GM12872 (cell line): Measurements from ENCODE around the gene CCDC141.

ENCODE experiments used
- CTCF ChIP-seq: IDR thresholded peaks from 3 replicates; pipeline ENCODE4 v1.5.1; 2011; ENCODE audit warnings: low read depth, mild to moderate bottlenecking, low read length, moderate library complexity; ENCODE audit not compliant: insufficient read depth

Gene CCDC141

GRCh38 chr2:178990533-178991241 is 59.2 kb downstream of the CCDC141 start:
- no peak for TF ChIP-seq CTCF

GRCh38 chr2:178980815-178981214 is 69.1 kb downstream of the CCDC141 start:
- TF ChIP-seq CTCF = no peak

GRCh38 chr2:178978667-178979066 is 71.3 kb downstream of the CCDC141 start:
- no peak for TF ChIP-seq CTCF

- no peak for TF ChIP-seq CTCF
Observed at GRCh38 chr2:178976351-178976750, 73.6 kb downstream of the CCDC141 start.

- no peak for TF ChIP-seq CTCF
Observed at GRCh38 chr2:178962805-178963433, 87.0 kb downstream of the CCDC141 start.

GRCh38 chr2:178962152-178962551 is 87.8 kb downstream of the CCDC141 start:
- TF ChIP-seq CTCF = no peak

- TF ChIP-seq CTCF = no peak
Observed at GRCh38 chr2:178954049-178954448, 95.9 kb downstream of the CCDC141 start.
